ENCODE results near the gene FOXK2.
"Not testable (repeated sequence)": the region's sequence is repeated elsewhere in the genome, so short reads cannot be mapped to it uniquely, and the experiment has no call there.

Gene FOXK2

GRCh38 chr17:82547981-82548380 lies 28.4 kb downstream of the FOXK2 start:
- no peak overlapping the region for H3K27ac ChIP-seq (ENCODE audit: low read depth in 2 of 2, low read length in 2 of 2)

GRCh38 chr17:82548681-82549303 lies 29.3 kb downstream of the FOXK2 start:
- H3K27me3 ChIP-seq (ENCODE audit: control insufficient read depth in 2 of 2, insufficient read depth in 2 of 2, low read length in 2 of 2): no peaks in the 10 kb centered on the region
- H3K4me1 ChIP-seq (ENCODE audit: control insufficient read depth in 2 of 2, insufficient read depth in 2 of 2, low read length in 2 of 2): peaks cover 26 to 27% of the 10 kb centered on the region in 2 donors

More at GRCh38 chr17:82547981-82548380, 28.4 kb downstream of the FOXK2 start:
- H3K27me3 ChIP-seq (ENCODE audit: control insufficient read depth in 2 of 2, insufficient read depth in 2 of 2, low read length in 2 of 2): no peaks in the 10 kb centered on the region
- H3K9ac ChIP-seq (ENCODE audit: low read depth in 1 of 2, low read length in 2 of 2): no peak overlapping the region
- H3K36me3 ChIP-seq (ENCODE audit: control insufficient read depth in 2 of 2, insufficient read depth in 2 of 2, low read length in 2 of 2): no peaks in the 10 kb centered on the region
- no peak overlapping the region for H3K4me3 ChIP-seq (ENCODE audit: low read length in 2 of 2)
- no peaks in the 10 kb centered on the region for H3K9me3 ChIP-seq (ENCODE audit: control insufficient read depth in 2 of 2, low read length in 2 of 2)
- peaks cover 26 to 27% of the 10 kb centered on the region in 2 donors for H3K4me1 ChIP-seq (ENCODE audit: control insufficient read depth in 2 of 2, insufficient read depth in 2 of 2, low read length in 2 of 2)

GRCh38 chr17:82551779-82552457 lies 32.4 kb downstream of the FOXK2 start:
- Histone ChIP-seq H3K9ac (ENCODE audit: low read depth in 1 of 2, low read length in 2 of 2) (no peak overlapping the region), H3K4me1 (ENCODE audit: control insufficient read depth in 2 of 2, insufficient read depth in 2 of 2, low read length in 2 of 2) (peaks cover 27 to 29% of the 10 kb centered on the region in 2 donors), H3K9me3 (ENCODE audit: control insufficient read depth in 2 of 2, low read length in 2 of 2) (no peaks in the 10 kb centered on the region), H3K27me3 (ENCODE audit: control insufficient read depth in 2 of 2, insufficient read depth in 2 of 2, low read length in 2 of 2) (no peaks in the 10 kb centered on the region), H3K4me3 (ENCODE audit: low read length in 2 of 2) (no peak overlapping the region), H3K27ac (ENCODE audit: low read depth in 2 of 2, low read length in 2 of 2) (no peak overlapping the region), H3K36me3 (ENCODE audit: control insufficient read depth in 2 of 2, insufficient read depth in 2 of 2, low read length in 2 of 2) (no peaks in the 10 kb centered on the region)

More at GRCh38 chr17:82548681-82549303, 29.3 kb downstream of the FOXK2 start:
- Histone ChIP-seq H3K9me3 (ENCODE audit: control insufficient read depth in 2 of 2, low read length in 2 of 2) (no peaks in the 10 kb centered on the region), H3K36me3 (ENCODE audit: control insufficient read depth in 2 of 2, insufficient read depth in 2 of 2, low read length in 2 of 2) (no peaks in the 10 kb centered on the region), H3K9ac (ENCODE audit: low read depth in 1 of 2, low read length in 2 of 2) (no peak overlapping the region), H3K27ac (ENCODE audit: low read depth in 2 of 2, low read length in 2 of 2) (peak overlapping the region; percentile 49 to 71), H3K4me3 (ENCODE audit: low read length in 2 of 2) (peak overlapping the region in 1 of 2 donors; percentile 9)

- no peak overlapping the region for H3K4me3 ChIP-seq (ENCODE audit: low read length in 2 of 2)
- H3K27me3 ChIP-seq (ENCODE audit: control insufficient read depth in 2 of 2, insufficient read depth in 2 of 2, low read length in 2 of 2): no peaks in the 10 kb centered on the region
- no peak overlapping the region for H3K9ac ChIP-seq (ENCODE audit: low read depth in 1 of 2, low read length in 2 of 2)
- no peaks in the 10 kb centered on the region for H3K9me3 ChIP-seq (ENCODE audit: control insufficient read depth in 2 of 2, low read length in 2 of 2)
- peaks cover 27 to 29% of the 10 kb centered on the region in 2 donors for H3K4me1 ChIP-seq (ENCODE audit: control insufficient read depth in 2 of 2, insufficient read depth in 2 of 2, low read length in 2 of 2)
- no peaks in the 10 kb centered on the region for H3K36me3 ChIP-seq (ENCODE audit: control insufficient read depth in 2 of 2, insufficient read depth in 2 of 2, low read length in 2 of 2)
- H3K27ac ChIP-seq (ENCODE audit: low read depth in 2 of 2, low read length in 2 of 2): no peak overlapping the region
Measured at GRCh38 chr17:82552580-82552979, 33.0 kb downstream of the FOXK2 start.

- Histone ChIP-seq H3K9ac (ENCODE audit: low read depth in 1 of 2, low read length in 2 of 2) (no peak overlapping the region), H3K36me3 (ENCODE audit: control insufficient read depth in 2 of 2, insufficient read depth in 2 of 2, low read length in 2 of 2) (no peaks in the 10 kb centered on the region), H3K4me1 (ENCODE audit: control insufficient read depth in 2 of 2, insufficient read depth in 2 of 2, low read length in 2 of 2) (peaks cover 24 to 25% of the 10 kb centered on the region in 2 donors), H3K4me3 (ENCODE audit: low read length in 2 of 2) (no peak overlapping the region), H3K9me3 (ENCODE audit: control insufficient read depth in 2 of 2, low read length in 2 of 2) (no peaks in the 10 kb centered on the region), H3K27me3 (ENCODE audit: control insufficient read depth in 2 of 2, insufficient read depth in 2 of 2, low read length in 2 of 2) (no peaks in the 10 kb centered on the region), H3K27ac (ENCODE audit: low read depth in 2 of 2, low read length in 2 of 2) (no peak overlapping the region)
Measured at GRCh38 chr17:82553210-82553930, 33.8 kb downstream of the FOXK2 start.

GRCh38 chr17:82557510-82557909 lies 38.0 kb downstream of the FOXK2 start:
- H3K9me3 ChIP-seq (ENCODE audit: control insufficient read depth in 2 of 2, low read length in 2 of 2); H3K27ac ChIP-seq (ENCODE audit: low read depth in 2 of 2, low read length in 2 of 2); H3K9ac ChIP-seq (ENCODE audit: low read depth in 1 of 2, low read length in 2 of 2); H3K36me3 ChIP-seq (ENCODE audit: control insufficient read depth in 2 of 2, insufficient read depth in 2 of 2, low read length in 2 of 2); H3K27me3 ChIP-seq (ENCODE audit: control insufficient read depth in 2 of 2, insufficient read depth in 2 of 2, low read length in 2 of 2); H3K4me3 ChIP-seq (ENCODE audit: low read length in 2 of 2): not testable (repeated sequence)
- H3K4me1 ChIP-seq (ENCODE audit: control insufficient read depth in 2 of 2, insufficient read depth in 2 of 2, low read length in 2 of 2): peaks cover 11 to 13% of the 10 kb centered on the region in 2 donors

GRCh38 chr17:82559566-82560251 lies 40.2 kb downstream of the FOXK2 start:
- H3K9me3 ChIP-seq (ENCODE audit: control insufficient read depth in 2 of 2, low read length in 2 of 2): no peaks in the 10 kb centered on the region
- H3K36me3 ChIP-seq (ENCODE audit: control insufficient read depth in 2 of 2, insufficient read depth in 2 of 2, low read length in 2 of 2): peaks cover 3% of the 10 kb centered on the region in 2 donors
- peaks cover 11 to 13% of the 10 kb centered on the region in 2 donors for H3K4me1 ChIP-seq (ENCODE audit: control insufficient read depth in 2 of 2, insufficient read depth in 2 of 2, low read length in 2 of 2)
- no peak overlapping the region for H3K27ac ChIP-seq (ENCODE audit: low read depth in 2 of 2, low read length in 2 of 2)
- H3K9ac ChIP-seq (ENCODE audit: low read depth in 1 of 2, low read length in 2 of 2): no peak overlapping the region
- H3K4me3 ChIP-seq (ENCODE audit: low read length in 2 of 2): no peak overlapping the region
- no peaks in the 10 kb centered on the region for H3K27me3 ChIP-seq (ENCODE audit: control insufficient read depth in 2 of 2, insufficient read depth in 2 of 2, low read length in 2 of 2)

GRCh38 chr17:82560252-82560642 lies 40.7 kb downstream of the FOXK2 start:
- H3K9ac ChIP-seq (ENCODE audit: low read depth in 1 of 2, low read length in 2 of 2): no peak overlapping the region
- H3K9me3 ChIP-seq (ENCODE audit: control insufficient read depth in 2 of 2, low read length in 2 of 2): no peaks in the 10 kb centered on the region
- peaks cover 11 to 13% of the 10 kb centered on the region in 2 donors for H3K4me1 ChIP-seq (ENCODE audit: control insufficient read depth in 2 of 2, insufficient read depth in 2 of 2, low read length in 2 of 2)
- no peak overlapping the region for H3K4me3 ChIP-seq (ENCODE audit: low read length in 2 of 2)
- H3K36me3 ChIP-seq (ENCODE audit: control insufficient read depth in 2 of 2, insufficient read depth in 2 of 2, low read length in 2 of 2): peaks cover 3% of the 10 kb centered on the region in 2 donors
- H3K27ac ChIP-seq (ENCODE audit: low read depth in 2 of 2, low read length in 2 of 2): no peak overlapping the region
- no peaks in the 10 kb centered on the region for H3K27me3 ChIP-seq (ENCODE audit: control insufficient read depth in 2 of 2, insufficient read depth in 2 of 2, low read length in 2 of 2)

GRCh38 chr17:82560802-82561428 lies 41.4 kb downstream of the FOXK2 start:
- no peaks in the 10 kb centered on the region for H3K27me3 ChIP-seq (ENCODE audit: control insufficient read depth in 2 of 2, insufficient read depth in 2 of 2, low read length in 2 of 2)
- no peak overlapping the region for H3K4me3 ChIP-seq (ENCODE audit: low read length in 2 of 2)
- H3K27ac ChIP-seq (ENCODE audit: low read depth in 2 of 2, low read length in 2 of 2): no peak overlapping the region
- H3K9me3 ChIP-seq (ENCODE audit: control insufficient read depth in 2 of 2, low read length in 2 of 2): no peaks in the 10 kb centered on the region
- peaks cover 3% of the 10 kb centered on the region in 2 donors for H3K36me3 ChIP-seq (ENCODE audit: control insufficient read depth in 2 of 2, insufficient read depth in 2 of 2, low read length in 2 of 2)
- H3K4me1 ChIP-seq (ENCODE audit: control insufficient read depth in 2 of 2, insufficient read depth in 2 of 2, low read length in 2 of 2): peaks cover 13 to 15% of the 10 kb centered on the region in 2 donors
- H3K9ac ChIP-seq (ENCODE audit: low read depth in 1 of 2, low read length in 2 of 2): no peak overlapping the region

Data from mucosa of rectum (tissue), 2 donors.